Hematopoietic multipotent progenitor cell treated with erythropoietin and hydrocortisone succinate and interleukin-3 and kit ligand, for 6 days (in vitro differentiated cells): ENCODE results near the gene DENND6A.
"Not testable (repeated sequence)": the region's sequence is repeated elsewhere in the genome, so short reads cannot be mapped to it uniquely, and the experiment has no call there.

Experiments used
- DNase-seq: peaks from one replicate; pipeline ENCODE4 v3.0.0-alpha.2; 2015

DENND6A gene

DNA sequence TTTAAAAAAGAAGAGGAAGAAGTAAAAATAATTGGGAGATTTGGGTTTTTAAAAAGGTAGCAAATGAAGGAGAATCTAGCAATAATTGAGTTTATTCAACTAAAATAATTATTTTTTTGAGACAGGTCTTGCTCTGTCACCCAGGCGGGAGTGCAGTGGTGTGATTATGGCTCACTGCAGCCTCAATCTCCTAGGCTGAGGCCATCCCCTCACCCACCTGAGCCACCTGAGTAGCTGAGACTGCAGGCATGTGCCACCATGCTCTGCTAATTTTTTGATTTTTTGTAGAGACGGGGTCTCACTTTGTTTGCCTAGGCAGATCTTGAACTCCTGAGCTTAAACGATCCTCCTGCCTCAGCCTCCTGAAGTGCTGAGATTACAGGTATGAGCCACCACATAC lies 68.1 kb downstream of the DENND6A start:
- DNase-seq = no peak

DNA sequence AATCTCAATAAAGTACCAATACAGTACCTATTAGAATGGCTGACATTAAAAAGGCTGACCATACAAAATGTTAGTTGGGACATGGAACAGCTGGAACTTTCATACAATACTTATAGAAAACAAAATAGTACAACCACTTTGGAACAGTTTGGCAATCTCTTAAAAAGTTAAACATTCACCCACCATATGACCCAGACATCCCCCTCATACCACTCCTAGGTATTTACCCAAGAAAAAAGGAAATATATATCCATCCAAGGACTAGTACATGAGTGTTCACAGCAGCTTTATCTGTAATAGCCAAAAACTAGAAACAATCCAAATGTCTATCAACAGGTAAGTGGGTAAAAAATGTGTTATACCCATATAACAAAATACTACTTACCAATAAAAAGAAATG lies 70.5 kb downstream of the DENND6A start:
- DNase-seq = no peak

DNA sequence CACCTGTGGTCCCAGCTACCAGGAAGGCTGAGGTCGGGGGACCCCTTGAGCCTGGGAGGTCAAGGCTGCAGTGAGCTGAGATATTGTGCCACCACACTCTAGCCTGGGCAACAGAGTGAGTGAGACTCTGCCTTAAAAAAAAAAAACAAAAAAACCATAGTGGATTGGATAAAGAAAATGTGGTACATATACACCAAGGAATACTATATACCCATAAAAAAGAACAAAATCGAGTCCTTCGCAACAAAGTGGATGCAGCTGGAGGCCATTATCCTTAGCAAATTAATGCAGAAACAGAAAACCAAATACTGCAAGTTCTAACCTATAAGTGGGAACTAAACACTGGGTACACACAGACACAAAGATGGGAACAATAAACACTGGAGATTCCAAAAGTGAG lies 75.1 kb downstream of the DENND6A start:
- no peak for DNase-seq

DNA sequence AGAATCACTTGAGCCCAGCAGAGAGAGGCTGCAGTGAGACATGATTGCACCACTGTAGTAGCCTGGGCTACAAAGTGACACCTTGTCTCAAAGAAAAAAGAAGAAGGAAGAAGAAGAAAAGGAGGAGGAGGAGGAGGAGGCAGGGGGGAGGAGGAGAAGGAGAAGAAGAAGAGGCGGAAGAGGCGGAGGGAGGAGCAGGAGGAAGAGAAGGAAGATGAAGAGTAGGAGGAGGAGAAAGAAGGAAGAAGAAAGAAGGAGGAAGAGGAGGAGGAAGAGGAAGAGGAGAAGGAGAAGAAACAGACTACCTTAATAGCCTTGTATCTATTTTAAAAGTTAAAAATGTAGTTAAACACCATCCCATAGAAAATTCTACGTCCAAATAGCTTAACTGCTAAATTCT lies 76.6 kb downstream of the DENND6A start:
- DNase-seq = no peak

- DNase-seq = not testable (repeated sequence)
Measured at GRCh38 chr3:57611870-57612269, 81.0 kb downstream of the DENND6A start.

DNA sequence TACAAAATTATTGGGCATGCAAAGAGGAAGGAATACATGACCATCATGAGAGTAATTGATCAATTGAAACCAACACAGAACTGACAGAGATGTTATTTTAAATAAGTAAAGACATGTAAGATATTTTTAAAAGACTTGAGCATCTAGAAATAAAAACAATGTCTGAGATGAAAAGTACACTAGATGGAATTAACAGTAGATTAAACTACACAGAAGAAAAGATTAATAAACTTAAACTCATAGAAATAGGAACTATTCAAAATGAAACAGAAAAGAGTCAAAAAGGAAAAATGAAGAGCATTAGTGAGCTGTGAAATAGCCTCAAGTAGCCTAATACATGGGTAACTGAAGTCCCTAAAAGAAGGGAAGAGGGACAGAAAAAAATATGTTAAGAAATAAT lies 87.2 kb downstream of the DENND6A start:
- DNase-seq = no peak

- no peak for DNase-seq
Measured at GRCh38 chr3:57604971-57605370, 87.9 kb downstream of the DENND6A start.

- DNase-seq = no peak
Measured at GRCh38 chr3:57600195-57600594, 92.7 kb downstream of the DENND6A start.

DNA sequence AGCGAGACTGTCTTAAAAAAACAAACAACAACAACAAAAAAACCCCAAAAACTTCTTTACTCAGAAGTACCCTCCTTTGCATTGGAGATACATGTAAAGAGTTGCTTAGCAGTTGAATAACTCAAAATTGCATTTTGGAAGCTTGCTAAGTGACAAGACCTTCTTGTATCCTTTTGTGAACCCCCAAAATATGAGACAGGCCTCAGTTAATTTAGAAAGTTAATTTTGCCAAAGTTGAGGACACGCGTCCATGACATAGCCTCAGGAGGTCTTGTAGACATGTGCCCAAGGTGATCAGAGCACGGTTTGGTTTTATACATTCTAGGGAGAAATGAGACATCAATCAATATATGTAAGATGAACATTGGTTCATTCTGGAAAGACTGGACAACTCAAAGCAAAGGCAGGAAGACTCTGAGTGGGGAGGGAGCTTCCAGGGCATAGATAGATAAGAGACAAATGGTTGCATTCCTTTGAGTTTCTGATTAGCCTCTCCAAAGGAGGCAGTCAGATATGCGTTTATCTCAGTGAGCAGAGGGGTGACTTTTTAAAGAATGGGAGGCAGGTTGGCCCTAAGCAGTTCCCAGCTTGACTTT lies 94.0 kb downstream of the DENND6A start:
- DNase-seq = peak; percentile 88

DNA sequence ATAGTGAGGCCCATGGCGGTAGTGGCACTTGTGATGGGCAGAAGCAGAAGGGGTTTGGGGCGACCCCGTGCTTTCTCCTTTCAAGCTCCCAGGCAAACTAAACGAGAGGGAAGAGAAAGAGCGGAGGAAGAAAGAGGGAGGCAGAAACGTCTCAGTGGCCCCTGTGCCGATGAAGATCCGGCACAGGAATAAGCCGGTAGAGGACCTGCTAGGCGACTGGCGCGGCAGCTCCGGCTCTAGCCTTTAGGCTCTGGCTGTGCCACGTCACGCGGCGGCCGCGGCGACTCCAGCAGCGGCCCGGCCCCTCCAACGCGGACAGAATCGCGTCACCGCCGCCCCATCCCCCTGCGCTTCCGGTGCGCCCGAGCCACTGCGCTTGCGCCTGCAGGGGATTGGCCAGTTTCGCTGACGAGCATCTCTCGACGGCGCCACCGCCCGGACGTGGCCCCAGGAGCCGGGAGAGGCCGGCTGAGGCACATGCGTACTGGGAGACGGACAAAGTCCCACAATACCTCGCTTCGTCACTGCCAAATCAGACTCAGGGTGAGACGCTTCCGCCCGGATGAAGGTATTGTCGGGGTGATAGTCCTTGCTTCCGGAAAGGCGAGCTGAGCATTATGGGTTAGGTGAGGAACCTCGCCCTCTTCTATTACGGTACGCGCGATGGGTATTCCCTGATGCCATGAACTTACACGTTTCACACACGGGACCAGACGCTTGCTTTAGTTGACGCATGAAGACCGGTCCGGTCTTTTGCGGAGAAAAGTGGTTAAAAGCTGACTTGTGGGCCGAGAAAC lies 95.6 kb downstream of the DENND6A start, which contains the start of gene ARF4:
TSS of gene ARF4 (minus strand) at position 218 of the 797 bp plus-strand sequence. CDS start at position 14, 204 bp downstream.
- DNase-seq = peak; percentile 99

DNA sequence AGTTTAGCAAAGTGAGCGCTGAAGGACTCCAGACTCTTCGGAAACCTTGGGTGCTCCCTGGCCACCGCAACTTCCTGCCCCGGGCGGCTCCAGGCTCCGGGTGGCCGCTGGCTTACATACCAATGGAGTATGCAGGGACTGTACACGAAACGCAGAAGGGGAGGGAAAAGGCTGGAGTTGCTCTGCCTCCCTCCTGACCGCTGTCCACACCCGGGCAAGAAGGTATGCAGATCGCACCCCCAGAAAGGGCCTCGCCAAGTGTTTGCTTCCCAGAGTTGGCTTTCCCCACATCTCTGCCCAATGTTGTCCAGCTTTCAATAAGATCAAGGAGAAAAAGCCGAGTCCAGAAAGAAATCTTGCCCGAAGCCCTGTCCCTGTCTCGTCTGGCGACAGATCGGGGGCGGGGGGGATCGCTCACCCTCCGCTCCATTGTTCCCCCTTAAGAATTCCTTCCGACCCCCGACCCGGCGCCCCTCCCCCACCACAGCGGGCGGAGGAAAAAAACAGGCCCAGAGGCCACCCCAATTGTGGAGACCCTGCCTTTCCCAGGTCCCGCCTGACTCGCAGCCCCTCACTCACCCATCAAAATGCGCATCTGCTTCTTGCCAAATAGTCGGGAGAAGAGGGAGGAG lies 96.3 kb downstream of the DENND6A start:
- peak; percentile 78 for DNase-seq

- DNase-seq = no peak
Measured at GRCh38 chr3:57594576-57594975, 98.3 kb downstream of the DENND6A start.

- no peak for DNase-seq
Measured at GRCh38 chr3:57594144-57594543, 98.7 kb downstream of the DENND6A start.

GRCh38 chr3:57592306-57592705 lies 100.6 kb downstream of the DENND6A start:
- no peak for DNase-seq

GRCh38 chr3:57587905-57588304 lies 105.0 kb downstream of the DENND6A start:
- peak; percentile 79 for DNase-seq

DNA sequence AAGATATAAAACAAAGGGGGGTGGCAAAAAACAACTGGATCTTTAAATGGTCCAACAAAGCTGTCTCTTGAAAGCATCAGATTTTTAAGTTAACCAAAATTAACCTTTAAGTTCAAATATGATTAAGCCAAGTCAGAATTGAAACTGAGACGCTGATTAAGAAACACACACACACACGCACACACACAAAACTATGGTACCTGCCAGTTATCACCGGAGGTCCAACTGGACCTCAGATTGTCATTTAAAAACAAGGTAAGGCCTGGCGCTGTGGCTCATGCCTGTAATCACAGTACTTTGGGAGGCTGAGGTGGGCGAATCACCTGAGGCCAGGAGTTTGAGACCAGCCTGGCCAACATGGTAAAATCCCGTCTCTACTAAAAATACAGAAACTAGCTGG lies 106.1 kb downstream of the DENND6A start:
- DNase-seq = no peak

DNA sequence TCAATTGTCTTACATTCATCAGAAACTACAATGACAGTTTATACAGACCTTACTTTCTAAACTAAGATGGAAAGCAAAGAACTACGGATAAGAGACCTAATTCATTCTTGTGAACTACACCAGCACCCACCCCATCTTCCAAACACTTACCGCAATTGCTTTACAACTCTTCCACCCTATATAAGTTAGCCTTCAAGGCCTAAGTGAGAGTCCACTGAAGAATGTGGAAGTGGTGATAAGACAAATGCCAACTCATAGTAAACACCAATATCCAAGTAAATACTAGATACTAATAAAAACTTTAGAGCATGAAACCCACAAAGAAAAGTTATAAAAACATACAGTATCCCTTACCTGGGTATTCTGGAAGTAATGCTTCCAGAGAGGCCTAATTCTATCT lies 109.3 kb downstream of the DENND6A start:
- peak; percentile 44 for DNase-seq

- peak; percentile 63 for DNase-seq
Measured at GRCh38 chr3:57582474-57583168, 110.3 kb downstream of the DENND6A start.

- DNase-seq = no peak
Measured at GRCh38 chr3:57577801-57578200, 115.1 kb downstream of the DENND6A start.

DNA sequence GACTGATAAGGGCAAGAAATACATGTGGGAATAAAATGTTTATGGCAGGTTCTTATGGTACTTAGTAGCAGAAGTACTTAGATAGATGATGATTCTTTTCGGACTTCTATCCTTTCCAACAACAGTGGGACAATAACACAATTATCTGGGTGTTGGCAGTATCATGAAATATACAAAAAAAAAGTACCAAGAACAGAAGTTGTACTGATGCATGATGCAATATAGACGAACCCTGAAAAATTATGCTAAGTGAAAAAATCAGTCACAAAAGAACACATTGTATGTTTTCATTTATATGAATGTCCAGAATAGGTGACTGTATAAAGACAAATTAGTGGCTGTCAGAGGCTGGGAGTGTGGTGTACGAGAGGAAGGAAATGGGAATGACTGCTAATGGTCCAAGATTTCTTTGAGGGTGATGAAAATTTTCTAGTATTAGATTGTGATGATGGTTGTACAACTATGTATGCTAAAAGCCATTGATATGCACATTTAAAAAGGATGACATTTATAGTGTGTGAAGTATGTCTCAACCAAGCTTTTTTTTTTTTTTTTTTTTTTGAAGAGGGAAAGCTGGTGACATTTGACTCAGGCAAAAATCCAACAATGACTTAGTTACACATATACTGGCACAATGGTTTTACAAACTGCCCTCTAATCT lies 116.8 kb downstream of the DENND6A start:
- no peak for DNase-seq
